Hepatocyte (in vitro differentiated cells): ENCODE results near the gene RTL9.

Experiments used
- CTCF ChIP-seq: fragments of 200-600 bp; sonication (generic); IDR thresholded peaks from 2 replicates; pipeline ENCODE4 v1.5.1; 2016; ENCODE audit warnings: antibody characterized with exemption, mild to moderate bottlenecking; ENCODE audit not compliant: poor library complexity
- EZH2 ChIP-seq: fragments of 200-600 bp; sonication (generic); IDR thresholded peaks from 2 replicates; pipeline ENCODE4 v1.6.1; 2016; ENCODE audit warnings: antibody characterized with exemption, mild to moderate bottlenecking, borderline replicate concordance
- EZH2phosphoT487 ChIP-seq: fragments of 200-600 bp; sonication (generic); IDR thresholded peaks from one replicate; pipeline ENCODE4 v1.6.1; 2018; ENCODE audit warnings: antibody characterized with exemption, mild to moderate bottlenecking, low read depth, moderate library complexity; ENCODE audit not compliant: unreplicated experiment, severe bottlenecking

DNA sequence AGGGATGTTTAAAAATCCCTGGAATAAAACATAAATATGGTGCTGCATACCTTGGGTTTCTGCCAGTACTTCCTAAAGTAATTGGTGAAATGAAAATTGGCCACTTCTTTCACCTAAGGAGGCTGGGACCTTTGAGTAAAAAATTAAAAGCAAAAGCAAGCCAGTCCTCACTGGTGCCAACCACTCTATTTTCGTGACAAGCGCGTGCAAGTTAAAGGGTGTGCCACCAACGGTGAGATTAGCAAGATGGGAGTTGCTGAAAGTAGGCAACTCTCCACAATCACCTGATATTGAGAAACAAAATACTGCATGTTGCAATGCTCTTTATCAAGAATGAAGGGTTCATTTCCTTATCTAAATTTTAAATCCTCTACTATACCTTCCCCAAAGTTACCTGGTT, 19.7 kb upstream of the RTL9 start:
- TF ChIP-seq CTCF (no peak), EZH2 (no peak), EZH2phosphoT487 (no peak)
